ENCODE measurements around the gene MAP1LC3B2. TPM values are rescaled to one million over a fixed set of nuclear protein-coding genes. Genes with fewer than 3 reads are reported as not detected.

Gene MAP1LC3B2
- total and polyA plus RNA-seq, 10 of the 15 experiments (the other 5 are each of a cell fraction or from before 2014, with no cell fraction given) = 0.23 to 2.7 (median 0.72) TPM; not detected in 3

- ATAC-seq = no peak
- no peaks in the 10 kb centered on the region for H3K4me1 ChIP-seq (ENCODE audit: control insufficient read depth, insufficient read depth, low read length)
- ChIA-PET SMC1A (ENCODE audit: uncharacterized antibody, unreplicated experiment) (interaction anchor here (1.0 kb wide), 1 partner anchor 8 kb away, joined by 3 read pairs; no protein-coding TSS in a partner anchor), CTCF (interaction anchor here (1.0 to 1.4 kb wide), 2 partner anchors 11 to 16 kb away, joined by 3 to 6 read pairs; no protein-coding TSS in a partner anchor), POLR2A (no interaction called here), RAD21 (ENCODE audit: unreplicated experiment) (no interaction called here)
- no peak for DNase-seq (ENCODE audit: low read depth, low spot score)
- no peaks in the 10 kb centered on the region for H3K27me3 ChIP-seq (replicated peaks in 1 of 2; ENCODE audit: control insufficient read depth in 2 of 2, insufficient read depth in 2 of 2, low read length in 1 of 2)
- intact Hi-C loops (cut with micrococcal nuclease; ENCODE audit: unreplicated experiment) (no loop called here), in situ Hi-C loops (cut with MboI) (no loop called here)
- FAIRE-seq = no peak
- 65% methylated on average over 2 of the region's 2 CpGs for WGBS (ENCODE audit: insufficient coverage, insufficient replicate concordance, low lambda C conversion rate, missing lambda C conversion rate)
- H2AFZ ChIP-seq (ENCODE audit: control insufficient read depth, low read depth, low read length) = no peak overlapping the region
- H3K9ac ChIP-seq (ENCODE audit: control insufficient read depth, insufficient read depth, low read length) = no peak overlapping the region
- peaks cover 20% of the 10 kb centered on the region for H3K9me3 ChIP-seq (replicated peaks; ENCODE audit: control insufficient read depth, insufficient read depth, low read length)
- H3K36me3 ChIP-seq (ENCODE audit: control insufficient read depth in 2 of 2, insufficient read depth in 2 of 2, low read length in 1 of 2) = no peaks in the 10 kb centered on the region
- no peaks in the 10 kb centered on the region for H3K79me2 ChIP-seq (ENCODE audit: control insufficient read depth, insufficient read depth, low read length)
- no peak overlapping the region for H3K27ac ChIP-seq (ENCODE audit: control insufficient read depth, insufficient read depth)
- BruUV-seq (replicated peaks) = no TSS peak
- H3K4me3 ChIP-seq = no peak overlapping the region
- no peaks in the 10 kb centered on the region for H4K20me1 ChIP-seq (ENCODE audit: control insufficient read depth, insufficient read depth)
- H3K4me2 ChIP-seq (ENCODE audit: control insufficient read depth, insufficient read depth) = no peak overlapping the region
- TF ChIP-seq MTA3 (IDR thresholded peaks at IDR 0.05; ENCODE audit: borderline replicate concordance, low read length) = no peak
- TF ChIP-seq LARP7 (IDR thresholded peaks at IDR 0.05) = no peak
- no peak for TF ChIP-seq REST (IDR thresholded peaks at IDR 0.05; ENCODE audit: low read depth, low read length)
- TF ChIP-seq MXI1 (IDR thresholded peaks at IDR 0.05; ENCODE audit: low read depth, low read length) = no peak
- no peak for TF ChIP-seq SMARCA5 (IDR thresholded peaks at IDR 0.05)
- no peak for TF ChIP-seq RCOR1 (conservative IDR thresholded peaks at IDR 0.05; ENCODE audit: low read depth, low read length)
- no peak for TF ChIP-seq TAF1 (IDR thresholded peaks at IDR 0.05; ENCODE audit: borderline replicate concordance, low read depth, low read length)
- no peak for TF ChIP-seq ELK1 (IDR thresholded peaks at IDR 0.05; ENCODE audit: low read depth, low read length)
- TF ChIP-seq ETV6 (conservative IDR thresholded peaks at IDR 0.05 in 1 of 2, IDR thresholded peaks at IDR 0.05 in 1 of 2; ENCODE audit: borderline replicate concordance in 1 of 2, low read depth in 1 of 2) = no peak
- no peak for TF ChIP-seq SUPT20H (IDR thresholded peaks at IDR 0.05; ENCODE audit: borderline replicate concordance, control insufficient read depth, low read depth, low read length)
- TF ChIP-seq STAT1 (conservative IDR thresholded peaks at IDR 0.05) = no peak
- no peak for TF ChIP-seq NRF1 (conservative IDR thresholded peaks at IDR 0.05; ENCODE audit: low read depth, low read length)
- TF ChIP-seq ZNF687 (IDR thresholded peaks at IDR 0.05) = no peak
- TF ChIP-seq CREM (IDR thresholded peaks at IDR 0.05; ENCODE audit: low read depth) = no peak
- TF ChIP-seq MYB (IDR thresholded peaks at IDR 0.05; ENCODE audit: borderline replicate concordance, low read depth, low read length) = no peak
- no peak for TF ChIP-seq RBBP5 (conservative IDR thresholded peaks at IDR 0.05)
- no peak for TF ChIP-seq HDAC6 (IDR thresholded peaks at IDR 0.05; ENCODE audit: unreplicated experiment)
Observed at GRCh38 chr12:116571089-116571488, 11.9 kb downstream of the MAP1LC3B2 start.
